Measurements from ENCODE around the gene CDPF1. TPM values are rescaled to one million over a fixed set of nuclear protein-coding genes. Genes with fewer than 3 reads are reported as not detected.

CDPF1 gene
- total RNA-seq, 2 experiments from 2014 or later: 15.4 to 17.4 TPM

- no peaks in the 10 kb centered on the region for H3K36me3 ChIP-seq (ENCODE audit: insufficient read depth, low read length)
- BruUV-seq (replicated peaks): no TSS peak
Measured at GRCh38 chr22:46286006-46286405, 35.9 kb upstream of the CDPF1 start.

DNA sequence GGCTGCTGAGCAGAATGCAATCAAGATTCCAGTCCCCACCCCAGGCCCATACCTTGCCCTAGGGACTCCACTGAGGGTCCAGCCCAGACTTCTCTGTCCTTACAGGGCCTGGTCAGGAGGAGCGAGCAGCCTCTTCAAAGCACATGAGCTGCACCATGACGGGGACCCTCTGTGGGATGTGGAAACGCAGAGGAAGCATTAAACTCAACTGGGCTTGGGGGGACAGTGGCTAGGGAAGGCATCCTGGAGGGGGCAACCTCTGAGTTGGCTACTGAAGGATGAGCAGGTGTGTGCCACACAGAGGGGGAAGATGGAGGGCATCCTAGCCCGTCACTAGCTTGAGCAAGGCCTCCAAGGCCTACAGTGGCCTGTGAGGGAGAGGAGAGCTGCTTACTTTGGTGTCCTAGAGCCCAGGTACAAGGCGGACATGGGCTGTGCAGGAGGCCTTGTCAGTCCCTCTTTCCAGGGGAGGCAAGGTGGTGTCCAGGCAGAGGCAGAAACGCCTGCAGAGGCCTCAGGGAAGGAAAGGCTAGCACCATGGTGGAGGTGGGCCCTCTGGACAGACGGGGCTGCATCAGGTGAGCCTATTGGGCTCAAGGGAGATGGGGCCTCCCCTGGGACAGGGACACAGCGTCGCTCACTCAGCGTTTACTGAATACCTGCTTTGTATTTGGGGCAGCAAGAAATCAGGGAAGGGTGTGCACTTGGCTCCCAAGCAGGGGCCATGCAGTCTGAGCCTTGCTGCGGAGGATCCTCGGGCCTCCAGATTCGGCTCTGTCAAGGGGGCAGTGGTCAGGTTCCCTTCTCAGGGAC, 32.0 kb upstream of the CDPF1 start:
- Histone ChIP-seq H3K27ac (ENCODE audit: low read depth, low read length, poor library complexity, severe bottlenecking) (no peak overlapping the region), H3K36me3 (ENCODE audit: insufficient read depth, low read length) (no peaks in the 10 kb centered on the region), H3K9me2 (ENCODE audit: insufficient read depth, low read length) (no peaks in the 10 kb centered on the region), H3K4me2 (ENCODE audit: low read length) (no peak overlapping the region), H3K4me3 (ENCODE audit: low read depth, low read length, poor library complexity, severe bottlenecking) (no peak overlapping the region), H3K4me1 (ENCODE audit: insufficient read depth, low read length, poor library complexity, severe bottlenecking) (peaks cover 8% of the 10 kb centered on the region), H2AFZ (ENCODE audit: low read length) (no peak overlapping the region), H3K9me3 (ENCODE audit: low read length) (no peaks in the 10 kb centered on the region), H4K20me1 (ENCODE audit: insufficient read depth, low read length) (no peaks in the 10 kb centered on the region), H3K79me2 (ENCODE audit: insufficient read depth, low read depth, low read length) (no peaks in the 10 kb centered on the region)
- no peak for DNase-seq (ENCODE audit: low spot score)
- no peak for TF ChIP-seq CTCF (conservative IDR thresholded peaks at IDR 0.05; ENCODE audit: low read length)
- TF ChIP-seq EZH2phosphoT487 (IDR thresholded peaks at IDR 0.05; ENCODE audit: borderline replicate concordance, low read depth, low read length): no peak
- intact Hi-C loops (cut with micrococcal nuclease; ENCODE audit: unreplicated experiment): no loop called here
- BruUV-seq (replicated peaks): no TSS peak
- CTCF ChIA-PET (ENCODE audit: unreplicated experiment): no interaction called here
- POLR2A ChIA-PET: interaction anchor here (0.6 kb wide), 1 partner anchor 80 kb away, joined by 4 read pairs; no protein-coding TSS in a partner anchor

More at GRCh38 chr22:46286006-46286405, 35.9 kb upstream of the CDPF1 start:
- Histone ChIP-seq H2AFZ (ENCODE audit: low read length) (no peak overlapping the region), H3K9me2 (ENCODE audit: insufficient read depth, low read length) (no peaks in the 10 kb centered on the region), H3K4me2 (ENCODE audit: low read length) (no peak overlapping the region), H3K4me3 (ENCODE audit: low read depth, low read length, poor library complexity, severe bottlenecking) (no peak overlapping the region), H3K27ac (ENCODE audit: low read depth, low read length, poor library complexity, severe bottlenecking) (no peak overlapping the region), H3K4me1 (ENCODE audit: insufficient read depth, low read length, poor library complexity, severe bottlenecking) (peaks cover 23% of the 10 kb centered on the region), H3K79me2 (ENCODE audit: insufficient read depth, low read depth, low read length) (no peaks in the 10 kb centered on the region), H3K9me3 (ENCODE audit: low read length) (no peaks in the 10 kb centered on the region), H4K20me1 (ENCODE audit: insufficient read depth, low read length) (no peaks in the 10 kb centered on the region)
- POLR2A ChIA-PET: interaction anchor here (1.3 kb wide), 1 partner anchor 10 kb away, joined by 4 read pairs; no protein-coding TSS in a partner anchor
- CTCF ChIA-PET (ENCODE audit: unreplicated experiment): no interaction called here
- TF ChIP-seq CTCF (conservative IDR thresholded peaks at IDR 0.05; ENCODE audit: low read length) (no peak), EZH2phosphoT487 (IDR thresholded peaks at IDR 0.05; ENCODE audit: borderline replicate concordance, low read depth, low read length) (no peak)
- intact Hi-C loops (cut with micrococcal nuclease; ENCODE audit: unreplicated experiment): no loop called here
- no peak for DNase-seq (ENCODE audit: low spot score)

All from OCI-LY7 (cell line).